HG03135 (cell line): Measurements from ENCODE around the gene SPTBN4.
A peak's percentile ranks its signal among the peaks of the same experiment; 100 is the strongest.
"Not testable (repeated sequence)": the region's sequence is repeated elsewhere in the genome, so short reads cannot be mapped to it uniquely, and the experiment has no call there.

Source experiments
- ATAC-seq: cut with Tn5 transposase; IDR thresholded peaks from one replicate; pipeline ENCODE4 v1.9.1; 2021; ENCODE audit warnings: mild to moderate bottlenecking, moderate library complexity; ENCODE audit not compliant: unreplicated experiment

Gene SPTBN4

GRCh38 chr19:40556953-40557530 lies 90.2 kb downstream of the SPTBN4 start:
- ATAC-seq: no peak

- ATAC-seq: no peak
Measured at GRCh38 chr19:40559394-40559793, 92.6 kb downstream of the SPTBN4 start.

DNA sequence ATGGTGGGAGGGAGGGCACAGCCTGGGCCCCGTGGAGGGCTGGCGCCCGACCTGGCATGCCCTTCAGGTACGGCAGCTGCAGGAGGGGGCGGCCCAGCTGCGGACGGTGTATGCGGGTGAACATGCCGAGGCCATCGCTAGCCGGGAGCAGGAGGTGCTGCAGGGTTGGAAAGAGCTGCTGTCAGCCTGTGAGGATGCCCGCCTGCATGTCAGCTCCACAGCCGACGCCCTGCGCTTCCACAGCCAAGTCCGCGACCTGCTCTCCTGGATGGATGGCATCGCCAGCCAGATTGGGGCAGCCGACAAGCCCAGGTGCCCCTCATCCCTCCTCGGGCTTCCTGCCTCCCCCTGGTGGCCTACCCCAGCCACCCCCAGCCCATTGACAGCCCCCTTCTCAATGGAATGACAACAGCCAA lies 93.3 kb downstream of the SPTBN4 start:
- ATAC-seq: no peak

DNA sequence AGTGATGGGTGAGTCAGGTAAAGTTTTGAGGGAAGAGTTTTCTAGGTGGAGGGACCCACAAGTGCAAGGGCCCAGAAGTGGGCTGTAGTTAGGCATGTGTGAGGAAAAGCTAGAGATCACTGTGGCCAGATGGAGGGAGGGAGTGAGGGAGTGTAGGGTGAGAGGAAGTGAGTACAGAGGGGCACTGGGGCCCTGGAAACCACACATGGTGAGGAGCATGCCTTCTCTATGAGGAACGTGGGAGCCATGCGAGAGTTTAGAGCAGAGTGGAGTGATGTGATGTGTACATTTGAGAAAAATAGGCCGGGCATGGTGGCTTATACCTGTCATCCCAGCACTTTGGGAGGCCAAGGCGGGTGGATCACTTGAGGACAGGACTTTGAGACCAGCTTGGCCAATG lies 95.1 kb downstream of the SPTBN4 start:
- ATAC-seq: no peak

GRCh38 chr19:40564535-40564934 lies 97.7 kb downstream of the SPTBN4 start:
- not testable (repeated sequence) for ATAC-seq

DNA sequence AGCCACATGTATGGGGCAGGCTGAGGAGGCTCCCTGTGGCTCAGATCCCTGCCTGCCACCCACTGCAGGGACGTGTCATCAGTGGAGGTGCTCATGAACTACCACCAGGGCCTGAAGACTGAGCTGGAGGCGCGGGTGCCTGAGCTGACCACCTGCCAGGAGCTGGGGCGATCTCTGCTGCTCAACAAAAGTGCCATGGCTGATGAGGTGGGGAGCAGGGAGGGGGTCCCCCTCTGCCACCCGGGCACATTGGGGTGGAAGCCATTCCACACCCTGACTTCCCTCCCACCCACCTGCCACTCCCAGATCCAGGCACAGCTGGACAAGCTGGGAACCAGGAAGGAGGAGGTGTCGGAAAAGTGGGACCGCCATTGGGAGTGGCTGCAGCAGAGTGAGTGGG lies 98.6 kb downstream of the SPTBN4 start:
- no peak for ATAC-seq

GRCh38 chr19:40565910-40566495 lies 99.2 kb downstream of the SPTBN4 start:
- no peak for ATAC-seq

GRCh38 chr19:40567040-40567749 lies 100.4 kb downstream of the SPTBN4 start:
- ATAC-seq: no peak

GRCh38 chr19:40567750-40568494 lies 101.1 kb downstream of the SPTBN4 start:
- ATAC-seq: no peak

- peak; percentile 70 for ATAC-seq
Measured at GRCh38 chr19:40570313-40571004, 103.7 kb downstream of the SPTBN4 start.

DNA sequence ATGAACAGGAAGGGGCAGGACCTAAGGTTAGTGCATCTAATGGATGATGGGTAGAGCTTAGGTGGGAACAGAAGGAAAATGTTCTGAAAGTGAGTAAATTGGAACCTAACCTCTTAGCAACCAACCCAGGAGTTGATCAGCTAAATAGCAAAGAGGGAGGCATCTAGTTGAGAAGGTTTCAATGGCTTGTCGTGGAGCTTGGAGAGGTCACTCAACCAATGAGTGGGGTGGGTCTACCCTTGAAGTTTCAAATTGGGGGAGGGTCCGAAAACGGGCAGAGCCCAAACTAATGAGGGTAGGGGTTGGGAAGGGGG lies 104.2 kb downstream of the SPTBN4 start:
- no peak for ATAC-seq

GRCh38 chr19:40571831-40572495 lies 105.2 kb downstream of the SPTBN4 start:
- ATAC-seq: no peak

GRCh38 chr19:40575326-40575725 lies 108.5 kb downstream of the SPTBN4 start:
- ATAC-seq: no peak

- no peak for ATAC-seq
Measured at GRCh38 chr19:40576151-40576584, 109.4 kb downstream of the SPTBN4 start.

DNA sequence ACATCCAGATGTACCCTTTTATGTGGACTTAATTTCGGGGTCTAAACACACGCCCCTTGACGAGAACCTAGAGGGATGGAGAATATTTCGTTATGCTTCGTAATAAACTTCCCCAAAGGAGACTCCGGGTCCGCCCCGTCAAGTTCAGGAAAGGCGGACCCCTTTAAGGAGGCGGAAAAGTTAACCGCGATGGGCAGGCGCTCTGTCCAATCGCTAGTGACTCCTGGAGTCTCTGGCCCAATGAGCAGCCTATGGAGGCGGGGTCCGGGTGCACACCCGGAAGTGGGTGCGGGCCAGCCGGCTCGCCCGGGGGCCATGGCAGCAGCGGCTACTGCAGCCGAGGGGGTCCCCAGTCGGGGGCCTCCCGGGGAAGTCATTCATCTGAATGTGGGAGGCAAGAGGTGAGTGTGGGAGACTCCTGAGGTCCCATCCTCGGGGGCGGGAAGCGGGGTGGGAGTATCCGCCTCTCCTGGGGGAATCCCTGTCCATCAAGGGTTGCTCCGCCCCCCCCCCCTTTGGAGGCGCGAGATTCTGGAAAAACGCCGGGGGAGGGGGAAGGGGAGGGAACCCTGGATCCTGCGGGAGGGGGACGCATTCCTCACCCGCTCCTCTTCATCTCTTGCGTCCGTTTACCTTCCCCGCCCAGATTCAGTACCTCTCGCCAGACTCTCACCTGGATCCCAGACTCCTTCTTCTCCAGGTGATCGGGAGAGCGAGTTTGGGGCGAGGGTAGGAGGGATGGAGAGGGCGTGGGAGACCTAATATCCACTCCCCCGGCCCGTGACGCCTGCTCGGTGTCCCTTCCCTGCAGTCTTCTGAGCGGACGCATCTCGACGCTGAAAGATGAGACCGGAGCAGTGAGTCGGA lies 110.0 kb downstream of the SPTBN4 start, which contains the start of gene SHKBP1:
Gene SHKBP1, plus strand, starts transcription at position 289 of the 867 bp plus-strand sequence. Its CDS starts 27 bp downstream, at position 316.
- peak; percentile 96 for ATAC-seq

DNA sequence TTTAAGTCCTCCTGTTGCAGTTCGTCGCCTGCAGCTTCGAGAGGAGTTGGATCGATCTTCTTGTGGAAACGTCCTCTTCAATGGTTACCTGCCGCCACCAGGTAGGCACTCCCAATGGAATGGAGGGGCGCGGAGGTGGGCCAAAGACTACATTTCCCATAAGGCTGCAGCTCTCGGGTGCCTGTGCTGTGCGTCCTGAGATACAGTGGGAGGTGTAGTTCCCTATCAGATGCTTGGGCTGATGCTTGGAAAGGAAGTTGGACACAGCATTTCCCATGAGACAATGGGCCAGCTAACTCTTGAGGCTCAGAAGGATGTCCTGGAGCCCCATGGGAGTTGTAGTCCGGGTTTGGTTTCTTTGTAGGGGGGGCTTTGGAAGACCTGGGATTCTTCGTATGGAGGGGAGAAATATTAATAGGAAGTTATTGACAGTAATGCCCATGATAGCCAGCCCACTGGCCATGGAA lies 111.7 kb downstream of the SPTBN4 start:
- no peak for ATAC-seq

- no peak for ATAC-seq
Measured at GRCh38 chr19:40580619-40581018, 113.8 kb downstream of the SPTBN4 start.

DNA sequence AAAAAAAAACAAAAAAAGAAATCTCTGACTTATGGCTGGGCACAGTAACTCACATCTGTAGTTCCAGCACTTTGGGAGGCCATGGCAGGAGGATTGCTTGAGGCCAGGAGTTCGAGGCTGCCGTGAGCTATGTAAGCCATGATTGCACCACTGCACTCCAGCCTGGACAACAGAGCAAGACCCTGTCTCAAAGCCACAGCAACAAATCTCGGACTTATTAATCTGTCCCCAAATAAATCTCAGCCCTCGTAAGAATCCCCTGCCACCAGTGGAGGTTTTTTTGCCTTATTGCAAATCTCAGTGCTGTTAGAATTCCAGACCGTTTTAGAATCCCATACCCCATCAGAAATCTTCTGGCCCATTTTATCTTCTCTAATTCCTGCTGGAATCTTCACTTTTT lies 114.7 kb downstream of the SPTBN4 start:
- no peak for ATAC-seq

DNA sequence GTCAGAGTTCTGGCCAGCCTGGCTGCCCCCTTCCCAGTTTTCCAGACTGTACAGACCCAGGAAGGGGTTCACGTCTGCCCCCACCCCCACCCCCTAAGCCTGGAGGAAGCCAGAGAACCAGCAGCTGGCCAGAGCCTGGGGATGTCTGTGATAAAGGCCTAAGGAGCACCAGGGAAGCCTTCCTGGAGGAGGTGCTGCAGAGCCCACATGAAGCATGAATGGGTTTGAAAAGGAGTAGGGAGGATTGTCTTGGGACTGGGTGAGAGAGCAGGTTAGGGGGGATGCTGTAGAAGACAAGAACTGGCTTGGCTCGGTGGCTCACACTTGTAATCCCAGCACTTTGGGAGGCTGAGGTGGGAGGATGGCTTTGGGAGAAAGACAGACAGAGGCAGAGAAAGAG lies 115.7 kb downstream of the SPTBN4 start:
- no peak for ATAC-seq
